HG02981 (cell line): ENCODE results near the gene GPR173.

Source experiments
- ATAC-seq: cut with Tn5 transposase; IDR thresholded peaks from one replicate; pipeline ENCODE4 v1.9.1; 2021; ENCODE audit warnings: mild to moderate bottlenecking, moderate library complexity; ENCODE audit not compliant: unreplicated experiment

The GPR173 gene

GRCh38 chrX:53065104-53065503 lies 16.5 kb downstream of the GPR173 start:
- no peak for ATAC-seq

DNA sequence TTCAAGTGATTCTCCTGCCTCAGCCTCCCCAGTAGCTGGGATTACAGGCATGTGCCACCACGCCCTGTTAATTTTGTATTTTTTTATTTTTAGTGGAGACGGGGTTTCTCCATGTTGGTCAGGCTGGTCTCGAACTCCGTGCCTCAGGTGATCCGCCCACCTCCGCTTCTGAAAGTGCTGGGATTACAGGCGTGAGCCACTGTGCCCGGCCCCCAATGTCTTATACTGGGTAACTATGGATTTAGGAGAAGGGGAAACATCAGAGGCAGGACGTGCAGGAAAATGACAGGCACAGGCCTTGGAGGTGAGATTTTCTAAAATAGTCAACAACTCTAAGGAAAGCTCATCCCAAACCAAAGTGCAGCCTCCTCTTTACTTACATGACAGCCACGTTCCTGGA lies 22.5 kb downstream of the GPR173 start:
- ATAC-seq, result no peak

DNA sequence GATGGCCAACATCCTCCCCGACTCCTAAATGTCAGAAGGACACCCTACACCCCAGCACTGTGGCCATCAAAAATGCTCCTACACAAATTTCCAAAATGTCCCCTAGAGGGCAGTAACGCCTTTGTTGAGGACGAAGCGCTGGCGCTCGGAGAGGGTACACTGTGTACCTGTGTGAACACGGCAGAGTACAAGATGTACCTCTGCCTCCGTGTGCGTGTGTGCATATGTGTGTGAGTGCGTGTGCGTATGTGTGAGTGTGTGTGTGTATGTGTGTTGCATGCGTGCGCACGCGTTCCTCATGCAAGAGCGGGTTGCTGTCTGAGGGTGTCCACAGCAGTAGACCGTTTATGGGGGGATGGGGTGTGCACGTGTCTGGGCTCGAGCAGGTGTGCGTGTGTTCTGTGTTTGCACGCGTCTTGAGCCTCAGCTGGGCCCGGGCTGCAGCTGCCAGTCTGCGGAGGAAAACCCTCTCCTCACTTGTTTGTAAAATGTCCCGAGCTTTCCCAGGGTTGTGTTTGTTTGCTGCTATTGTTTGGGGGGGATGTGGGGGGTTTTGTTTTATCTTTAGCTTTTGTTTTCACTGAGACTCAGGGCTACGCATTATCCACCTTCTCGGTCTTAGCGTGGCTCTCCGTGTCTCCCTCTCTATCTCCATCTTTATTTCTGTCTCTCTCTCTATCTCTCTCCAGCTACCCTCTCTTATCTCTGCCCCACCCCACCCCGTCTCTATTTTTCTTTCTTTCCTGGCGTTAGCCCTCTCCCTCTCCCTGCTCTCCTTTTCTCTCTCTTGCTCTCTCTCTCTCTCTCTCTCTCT lies 23.2 kb downstream of the GPR173 start:
- ATAC-seq, result peak; percentile 81

GRCh38 chrX:53072418-53073114 lies 24.0 kb downstream of the GPR173 start:
- no peak for ATAC-seq

GRCh38 chrX:53073115-53073586 lies 24.6 kb downstream of the GPR173 start:
- ATAC-seq, result no peak

- no peak for ATAC-seq
Measured at GRCh38 chrX:53075011-53075410, 26.4 kb downstream of the GPR173 start.

DNA sequence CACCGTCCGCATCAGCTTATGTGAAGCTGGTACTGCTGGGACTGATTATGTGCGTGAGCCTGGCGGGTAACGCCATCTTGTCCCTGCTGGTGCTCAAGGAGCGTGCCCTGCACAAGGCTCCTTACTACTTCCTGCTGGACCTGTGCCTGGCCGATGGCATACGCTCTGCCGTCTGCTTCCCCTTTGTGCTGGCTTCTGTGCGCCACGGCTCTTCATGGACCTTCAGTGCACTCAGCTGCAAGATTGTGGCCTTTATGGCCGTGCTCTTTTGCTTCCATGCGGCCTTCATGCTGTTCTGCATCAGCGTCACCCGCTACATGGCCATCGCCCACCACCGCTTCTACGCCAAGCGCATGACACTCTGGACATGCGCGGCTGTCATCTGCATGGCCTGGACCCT lies 28.1 kb downstream of the GPR173 start:
- ATAC-seq, result no peak

DNA sequence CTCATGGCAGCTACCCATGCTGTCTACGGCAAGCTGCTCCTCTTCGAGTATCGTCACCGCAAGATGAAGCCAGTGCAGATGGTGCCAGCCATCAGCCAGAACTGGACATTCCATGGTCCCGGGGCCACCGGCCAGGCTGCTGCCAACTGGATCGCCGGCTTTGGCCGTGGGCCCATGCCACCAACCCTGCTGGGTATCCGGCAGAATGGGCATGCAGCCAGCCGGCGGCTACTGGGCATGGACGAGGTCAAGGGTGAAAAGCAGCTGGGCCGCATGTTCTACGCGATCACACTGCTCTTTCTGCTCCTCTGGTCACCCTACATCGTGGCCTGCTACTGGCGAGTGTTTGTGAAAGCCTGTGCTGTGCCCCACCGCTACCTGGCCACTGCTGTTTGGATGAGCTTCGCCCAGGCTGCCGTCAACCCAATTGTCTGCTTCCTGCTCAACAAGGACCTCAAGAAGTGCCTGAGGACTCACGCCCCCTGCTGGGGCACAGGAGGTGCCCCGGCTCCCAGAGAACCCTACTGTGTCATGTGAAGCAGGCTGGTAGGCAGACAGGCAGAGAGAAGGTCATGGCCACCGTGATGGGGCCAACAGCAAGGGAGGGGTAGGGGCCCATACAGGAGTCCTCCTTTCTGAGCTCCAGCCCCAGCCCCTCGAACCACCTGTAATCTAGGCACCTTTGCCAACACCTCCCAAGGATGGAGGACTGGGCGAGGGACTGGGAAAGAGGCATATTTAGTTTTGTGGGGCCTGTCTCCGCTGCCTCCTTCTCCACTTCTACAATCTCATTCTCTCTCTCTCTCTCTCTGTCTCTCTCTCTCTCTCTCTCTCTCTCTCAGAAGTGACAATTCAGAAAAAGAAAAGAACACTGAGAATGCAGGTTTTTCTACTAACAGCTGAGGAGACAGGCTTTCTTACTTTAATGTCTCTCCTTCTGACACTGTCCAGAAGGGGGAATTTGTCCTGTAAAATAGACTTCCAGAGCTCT lies 28.9 kb downstream of the GPR173 start:
- ATAC-seq, result no peak

DNA sequence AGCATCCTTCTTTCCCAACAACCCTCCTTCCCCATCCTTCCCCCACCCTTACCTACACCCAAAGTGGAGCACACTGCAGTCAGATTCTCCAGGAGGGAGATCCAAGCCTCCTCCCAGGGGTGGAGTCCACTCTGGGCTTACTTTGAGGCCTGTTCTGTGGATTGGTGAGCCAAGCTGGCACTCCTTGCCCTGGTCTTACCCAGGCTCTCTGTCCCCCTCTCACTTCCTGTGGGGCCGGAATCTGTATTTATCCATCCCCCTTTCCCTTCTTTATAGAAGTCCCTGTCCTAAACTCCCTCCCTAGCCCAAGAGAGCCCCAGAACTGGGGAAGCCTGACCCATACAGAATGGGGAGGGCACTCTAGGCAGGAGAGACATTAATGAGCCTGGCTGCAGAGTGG lies 30.4 kb downstream of the GPR173 start:
- no peak for ATAC-seq

- no peak for ATAC-seq
Measured at GRCh38 chrX:53080628-53081580, 32.3 kb downstream of the GPR173 start.

DNA sequence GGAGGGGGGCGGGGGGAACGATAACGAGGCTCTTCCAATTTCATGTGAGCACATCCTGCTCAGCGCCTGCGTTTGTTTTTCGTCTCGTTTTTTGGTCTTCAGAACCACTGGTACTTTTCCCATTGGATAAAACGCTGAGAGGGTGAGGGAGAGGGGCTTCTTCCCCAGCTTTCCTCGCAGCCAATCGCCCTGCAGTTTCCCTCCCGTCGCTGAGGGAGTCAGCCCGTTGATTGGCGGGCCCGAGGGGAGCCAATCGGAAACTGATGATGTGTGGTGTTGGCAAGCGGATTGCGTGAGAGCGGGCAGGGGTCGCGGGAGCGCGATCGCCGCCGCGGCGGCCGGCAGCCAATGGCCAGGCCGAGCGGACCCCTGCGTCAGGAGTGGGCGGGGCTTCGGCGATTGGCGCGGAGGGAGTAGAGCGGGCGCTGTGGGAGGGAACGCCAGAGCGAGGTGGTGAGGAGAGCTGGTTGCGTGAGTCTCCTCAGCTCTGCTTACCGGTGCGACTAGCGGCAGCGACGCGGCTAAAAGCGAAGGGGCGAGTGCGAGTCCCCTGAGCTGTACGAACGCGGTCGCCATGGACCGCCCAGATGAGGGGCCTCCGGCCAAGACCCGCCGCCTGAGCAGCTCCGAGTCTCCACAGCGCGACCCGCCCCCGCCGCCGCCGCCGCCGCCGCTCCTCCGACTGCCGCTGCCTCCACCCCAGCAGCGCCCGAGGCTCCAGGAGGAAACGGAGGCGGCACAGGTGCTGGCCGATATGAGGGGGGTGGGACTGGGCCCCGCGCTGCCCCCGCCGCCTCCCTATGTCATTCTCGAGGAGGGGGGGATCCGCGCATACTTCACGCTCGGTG lies 33.6 kb downstream of the GPR173 start, which contains the start of gene TSPYL2:
TSPYL2 (plus strand) TSS at position 443 of the 848 bp plus-strand sequence; CDS start at position 575, 132 bp downstream.
- peak; percentile 93 for ATAC-seq

DNA sequence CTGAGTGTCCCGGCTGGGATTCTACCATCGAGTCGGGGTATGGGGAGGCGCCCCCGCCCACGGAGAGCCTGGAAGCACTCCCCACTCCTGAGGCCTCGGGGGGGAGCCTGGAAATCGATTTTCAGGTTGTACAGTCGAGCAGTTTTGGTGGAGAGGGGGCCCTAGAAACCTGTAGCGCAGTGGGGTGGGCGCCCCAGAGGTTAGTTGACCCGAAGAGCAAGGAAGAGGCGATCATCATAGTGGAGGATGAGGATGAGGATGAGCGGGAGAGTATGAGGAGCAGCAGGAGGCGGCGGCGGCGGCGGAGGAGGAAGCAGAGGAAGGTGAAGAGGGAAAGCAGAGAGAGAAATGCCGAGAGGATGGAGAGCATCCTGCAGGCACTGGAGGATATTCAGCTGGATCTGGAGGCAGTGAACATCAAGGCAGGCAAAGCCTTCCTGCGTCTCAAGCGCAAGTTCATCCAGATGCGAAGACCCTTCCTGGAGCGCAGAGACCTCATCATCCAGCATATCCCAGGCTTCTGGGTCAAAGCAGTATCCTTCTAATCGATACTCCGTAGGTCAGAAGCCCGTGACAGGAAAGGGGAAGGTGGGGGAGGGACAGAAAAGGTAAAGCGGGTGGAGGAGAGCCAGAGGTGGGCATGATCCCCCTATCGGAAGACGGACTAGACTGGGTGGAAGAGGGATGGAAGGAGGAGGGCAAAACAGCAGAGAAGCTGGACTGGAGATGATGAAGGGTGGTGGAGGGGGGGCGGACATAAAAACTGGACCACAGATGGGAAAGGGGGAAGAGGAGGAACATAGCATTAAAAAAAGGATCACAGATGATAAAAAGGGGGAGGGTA lies 34.4 kb downstream of the GPR173 start:
- no peak for ATAC-seq

GRCh38 chrX:53084043-53084570 lies 35.5 kb downstream of the GPR173 start:
- ATAC-seq, result no peak

GRCh38 chrX:53084863-53085262 lies 36.3 kb downstream of the GPR173 start:
- no peak for ATAC-seq

- ATAC-seq, result no peak
Measured at GRCh38 chrX:53085661-53086229, 37.2 kb downstream of the GPR173 start.

- ATAC-seq, result no peak
Measured at GRCh38 chrX:53086464-53086863, 37.9 kb downstream of the GPR173 start.

DNA sequence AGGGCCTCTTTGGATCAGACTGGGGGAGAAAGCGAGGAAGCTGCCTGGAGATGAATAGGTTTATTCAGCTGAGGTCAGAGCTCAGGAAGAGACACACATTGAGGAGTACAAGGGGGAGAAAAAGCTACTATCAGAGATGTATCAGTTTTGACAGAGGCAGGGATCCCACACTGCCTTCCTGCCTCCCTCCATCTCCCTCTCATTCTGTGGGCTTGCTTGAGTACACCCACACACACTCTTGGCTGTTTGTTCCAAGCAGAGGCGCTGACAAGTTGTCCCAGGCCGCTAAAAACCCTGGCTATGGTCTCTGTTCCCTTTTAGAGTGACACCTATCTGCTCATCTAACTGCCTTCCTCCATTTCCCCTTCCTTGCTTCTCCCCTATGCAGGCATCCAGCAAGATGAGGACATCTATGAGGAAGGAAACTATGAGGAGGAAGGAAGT lies 38.8 kb downstream of the GPR173 start:
- no peak for ATAC-seq
